HEK293 (cell line): ENCODE measurements around the gene ZBTB48.

Source experiments
- CTCF ChIA-PET: fragments of 350-600 bp; formaldehyde crosslinking; extraction: SDS; loops from one replicate; lab custom pipeline; 2021; ENCODE audit warnings: antibody characterized with exemption; lab: Yijun Ruan, JAX
- POLR2A ChIA-PET: fragments of 300-600 bp; formaldehyde crosslinking; extraction: SDS; loops from one replicate; lab custom pipeline; 2020; ENCODE audit warnings: antibody characterized with exemption, inconsistent platforms; lab: Yijun Ruan, JAX
- H3K27ac ChIP-seq: fragments of 200-500 bp; sonication (Bioruptor generic); 2 replicates; pipeline ENCODE4 v1.5.1; 2014; ENCODE audit warnings: low read depth, low read length, control low read depth, inconsistent platforms; ENCODE audit errors: extremely low read depth
- H3K36me3 ChIP-seq, 2 experiments: fragments of 200-500 bp in 1 of 2; sonication (Bioruptor generic) in 1 of 2; 1 replicate in 1 of 2; 2 replicates in 1 of 2; pipeline ENCODE4 v1.5.1; 2014 to 2017; ENCODE audit warnings: inconsistent platforms in 2 of 2, low read length in 2 of 2; ENCODE audit not compliant: control insufficient read depth in 2 of 2, insufficient read depth in 1 of 2
- H3K4me1 ChIP-seq: fragments of 200-500 bp; sonication (Bioruptor generic); 2 replicates; pipeline ENCODE4 v1.5.1; 2014; ENCODE audit warnings: mild to moderate bottlenecking, low read length, inconsistent platforms; ENCODE audit not compliant: control insufficient read depth, insufficient read depth
- H3K4me3 ChIP-seq: 2 replicates; pipeline ENCODE4 v1.5.1; 2011; ENCODE audit warnings: low read depth, mild to moderate bottlenecking, control low read depth, low read length, moderate library complexity
- H3K9me3 ChIP-seq: fragments of 200-500 bp; sonication (Bioruptor generic); 2 replicates; pipeline ENCODE4 v1.5.1; 2014; ENCODE audit warnings: low read depth, low read length, inconsistent platforms; ENCODE audit not compliant: control insufficient read depth, insufficient read depth
- ATF2 ChIP-seq: fragments of 450-650 bp; formaldehyde crosslinking; IDR thresholded peaks from 2 replicates; pipeline ENCODE4 v1.5.1; 2016; ENCODE audit warnings: missing biosample characterization, missing genetic modification characterization, low read depth
- BCL6B ChIP-seq: fragments of 450-650 bp; formaldehyde crosslinking; IDR thresholded peaks from 2 replicates; pipeline ENCODE4 v1.5.1; 2017; ENCODE audit warnings: missing biosample characterization, missing genetic modification characterization
- FEZF1 ChIP-seq: fragments of 450-650 bp; formaldehyde crosslinking; IDR thresholded peaks from 2 replicates; pipeline ENCODE4 v1.5.1; 2016; ENCODE audit warnings: missing biosample characterization, missing genetic modification characterization
- HOXD13 ChIP-seq: sonication (generic); formaldehyde crosslinking; IDR thresholded peaks from 2 replicates; pipeline ENCODE4 v1.8.0; 2022; ENCODE audit warnings: missing genetic modification reagents, borderline replicate concordance
- OSR2 ChIP-seq: fragments of 450-650 bp; formaldehyde crosslinking; IDR thresholded peaks from 2 replicates; pipeline ENCODE4 v1.5.1; 2016; ENCODE audit warnings: missing biosample characterization, missing genetic modification characterization
- PRDM6 ChIP-seq: fragments of 450-650 bp; formaldehyde crosslinking; IDR thresholded peaks from 2 replicates; pipeline ENCODE4 v1.5.1; 2017; ENCODE audit warnings: missing biosample characterization, missing genetic modification characterization
- SETDB1 ChIP-seq: IDR thresholded peaks from one replicate; pipeline ENCODE4 v1.6.1; 2017; ENCODE audit warnings: mild to moderate bottlenecking, low read length, moderate library complexity, mixed read lengths; ENCODE audit not compliant: insufficient read length
- SP3 ChIP-seq: fragments of 450-650 bp; formaldehyde crosslinking; IDR thresholded peaks from 2 replicates; pipeline ENCODE4 v1.5.1; 2016; ENCODE audit warnings: missing biosample characterization, missing genetic modification characterization
- ZBTB8A ChIP-seq: fragments of 450-650 bp; formaldehyde crosslinking; IDR thresholded peaks from 2 replicates; pipeline ENCODE4 v1.5.1; 2016; ENCODE audit warnings: missing biosample characterization, missing genetic modification characterization
- ZFP37 ChIP-seq: fragments of 450-650 bp; formaldehyde crosslinking; IDR thresholded peaks from 2 replicates; pipeline ENCODE4 v1.5.1; 2016; ENCODE audit warnings: missing biosample characterization, missing genetic modification characterization
- ZNF133 ChIP-seq: fragments of 450-650 bp; formaldehyde crosslinking; IDR thresholded peaks from 2 replicates; pipeline ENCODE4 v1.5.1; 2016; ENCODE audit warnings: missing biosample characterization, missing genetic modification characterization
- ZNF16 ChIP-seq: fragments of 450-650 bp; formaldehyde crosslinking; IDR thresholded peaks from 2 replicates; pipeline ENCODE4 v1.5.1; 2016; ENCODE audit warnings: low read depth, missing biosample characterization, missing genetic modification characterization
- ZNF18 ChIP-seq: fragments of 450-650 bp; formaldehyde crosslinking; IDR thresholded peaks from 2 replicates; pipeline ENCODE4 v1.5.1; 2016; ENCODE audit warnings: missing biosample characterization, missing genetic modification characterization
- ZNF214 ChIP-seq: fragments of 450-650 bp; formaldehyde crosslinking; IDR thresholded peaks from 2 replicates; pipeline ENCODE4 v1.5.1; 2017; ENCODE audit warnings: missing biosample characterization, mild to moderate bottlenecking, missing genetic modification characterization, borderline replicate concordance
- ZNF423 ChIP-seq: fragments of 450-650 bp; formaldehyde crosslinking; IDR thresholded peaks from 2 replicates; pipeline ENCODE4 v1.5.1; 2016; ENCODE audit warnings: missing biosample characterization, missing genetic modification characterization
- ZNF426 ChIP-seq: fragments of 450-650 bp; formaldehyde crosslinking; IDR thresholded peaks from 2 replicates; pipeline ENCODE4 v1.5.1; 2017; ENCODE audit warnings: missing biosample characterization, missing genetic modification characterization, mild to moderate bottlenecking, inconsistent platforms, moderate library complexity
- ZNF530 ChIP-seq: fragments of 450-650 bp; formaldehyde crosslinking; IDR thresholded peaks from 2 replicates; pipeline ENCODE4 v1.5.1; 2016; ENCODE audit warnings: low read depth, missing biosample characterization, missing genetic modification characterization
- ZNF548 ChIP-seq: fragments of 450-650 bp; formaldehyde crosslinking; IDR thresholded peaks from 2 replicates; pipeline ENCODE4 v1.5.1; 2016; ENCODE audit warnings: missing biosample characterization, missing genetic modification characterization
- ZNF549 ChIP-seq: fragments of 450-650 bp; IDR thresholded peaks from 2 replicates; pipeline ENCODE4 v1.5.1; 2018; ENCODE audit warnings: missing biosample characterization, missing genetic modification characterization, mild to moderate bottlenecking, inconsistent platforms, moderate library complexity
- ZNF560 ChIP-seq: fragments of 450-650 bp; formaldehyde crosslinking; IDR thresholded peaks from 2 replicates; pipeline ENCODE4 v1.5.1; 2017; ENCODE audit warnings: missing biosample characterization, missing genetic modification characterization, borderline replicate concordance
- ZNF610 ChIP-seq: fragments of 450-650 bp; formaldehyde crosslinking; IDR thresholded peaks from 2 replicates; pipeline ENCODE4 v1.5.1; 2016; ENCODE audit warnings: missing biosample characterization, missing genetic modification characterization, borderline replicate concordance
- ZNF670 ChIP-seq: fragments of 450-650 bp; formaldehyde crosslinking; IDR thresholded peaks from 2 replicates; pipeline ENCODE4 v1.5.1; 2016; ENCODE audit warnings: missing biosample characterization, missing genetic modification characterization, low read depth
- ZNF701 ChIP-seq: fragments of 450-650 bp; formaldehyde crosslinking; IDR thresholded peaks from 2 replicates; pipeline ENCODE4 v1.5.1; 2016; ENCODE audit warnings: missing biosample characterization, missing genetic modification characterization
- ZNF791 ChIP-seq: fragments of 450-650 bp; formaldehyde crosslinking; IDR thresholded peaks from 2 replicates; pipeline ENCODE4 v1.5.1; 2016; ENCODE audit warnings: missing biosample characterization, missing genetic modification characterization
- ZNF830 ChIP-seq: fragments of 450-650 bp; IDR thresholded peaks from 2 replicates; pipeline ENCODE4 v1.5.0; 2018; ENCODE audit warnings: missing biosample characterization, missing genetic modification characterization, low read depth, mild to moderate bottlenecking, moderate library complexity
- ZSCAN5A ChIP-seq: fragments of 450-650 bp; formaldehyde crosslinking; IDR thresholded peaks from 2 replicates; pipeline ENCODE4 v1.5.1; 2016; ENCODE audit warnings: missing biosample characterization, missing genetic modification characterization
- ZXDB ChIP-seq: fragments of 450-650 bp; formaldehyde crosslinking; IDR thresholded peaks from 2 replicates; pipeline ENCODE4 v1.5.1; 2016; ENCODE audit warnings: missing biosample characterization, missing genetic modification characterization

The ZBTB48 gene

GRCh38 chr1:6623269-6623965 lies 43.6 kb downstream of the ZBTB48 start (continued):
- TF ChIP-seq ZSCAN5A (tag by site-specific recombination), result no peak
- no peak for TF ChIP-seq SP3 (tag by site-specific recombination)
- no peak for TF ChIP-seq ZNF133 (tag by site-specific recombination)
- no peak for TF ChIP-seq ZNF830 (tag by site-specific recombination)
- no peak for TF ChIP-seq ZNF426 (tag by site-specific recombination)

- CTCF ChIA-PET, result interaction anchor here (1.1 kb wide), 1 partner anchor 139 kb away, joined by 3 read pairs; no protein-coding TSS in a partner anchor
- H3K27ac ChIP-seq, result peak within 1 kb of the TSS; percentile 93
- no peaks in the 10 kb centered on the region for H3K4me1 ChIP-seq
- H3K36me3 ChIP-seq, result peaks cover 22 to 80% of the 10 kb centered on the region in 2 experiments; a peak in 2 of 3 replicates
- H3K4me3 ChIP-seq, result peak within 1 kb of the TSS; percentile 80
- no peaks in the 10 kb centered on the region for H3K9me3 ChIP-seq
- POLR2A ChIA-PET, result interaction anchor here (0.8 to 1.7 kb wide), 5 partner anchors 9 to 23 kb away, joined by 3 to 11 read pairs (median 5); partner anchors contain the start of genes KLHL21 and PHF13
- TF ChIP-seq SETDB1 (no peak), ZNF549 (tag by site-specific recombination) (no peak), ZNF670 (tag by site-specific recombination) (no peak), ZNF530 (tag by site-specific recombination) (no peak), ZXDB (tag by site-specific recombination) (peak; percentile 56; the same call in 1 of the 2 replicates), ZNF610 (tag by site-specific recombination) (no peak), ZNF701 (tag by site-specific recombination) (no peak), SP3 (tag by site-specific recombination) (peak; percentile 94), OSR2 (tag by site-specific recombination) (no peak), ZFP37 (peak; percentile 86), ZNF791 (tag by site-specific recombination) (no peak), ZNF560 (tag by site-specific recombination) (no peak), HOXD13 (CRISPR knock-in tag) (no peak; the same call in 1 of the 2 replicates), ZNF548 (no peak), ZNF16 (tag by site-specific recombination) (no peak), ZBTB8A (tag by site-specific recombination) (peak; percentile 69), ZNF830 (tag by site-specific recombination) (no peak), ZNF214 (no peak), BCL6B (tag by site-specific recombination) (no peak), ATF2 (peak; percentile 92), ZNF18 (tag by site-specific recombination) (no peak), ZNF423 (tag by site-specific recombination) (peak; percentile 97), PRDM6 (tag by site-specific recombination) (no peak), FEZF1 (no peak)
These were observed 45.2 kb downstream of the ZBTB48 start, which contains the start of gene THAP3 for GRCh38 chr1:6624710-6625583. Gene THAP3, plus strand, starts transcription at chr1:6624868. Its CDS starts 351 bp downstream, at chr1:6625219.
